ENCODE measurements around the gene HENMT1.
"Not testable (repeated sequence)": the region's sequence is repeated elsewhere in the genome, so short reads cannot be mapped to it uniquely, and the experiment has no call there.

Gene HENMT1

GRCh38 chr1:108661030-108661609 lies at the start of gene HENMT1:
HENMT1 (minus strand) TSS chr1:108661093; CDS start chr1:108659884, 1,209 bp downstream.
- DNase-seq (ENCODE audit: low read depth in 1 of 2, low spot score in 1 of 2) = peak; percentile 47 to 63

GRCh38 chr1:108708691-108709660 lies 48.1 kb upstream of the HENMT1 start:
- peak; percentile 14 to 34 for DNase-seq (ENCODE audit: low read depth in 1 of 2, low spot score in 1 of 2)

- no peak for DNase-seq (ENCODE audit: low read depth in 1 of 2, low spot score in 1 of 2)
Measured at GRCh38 chr1:108706643-108707042, 45.8 kb upstream of the HENMT1 start.

DNA sequence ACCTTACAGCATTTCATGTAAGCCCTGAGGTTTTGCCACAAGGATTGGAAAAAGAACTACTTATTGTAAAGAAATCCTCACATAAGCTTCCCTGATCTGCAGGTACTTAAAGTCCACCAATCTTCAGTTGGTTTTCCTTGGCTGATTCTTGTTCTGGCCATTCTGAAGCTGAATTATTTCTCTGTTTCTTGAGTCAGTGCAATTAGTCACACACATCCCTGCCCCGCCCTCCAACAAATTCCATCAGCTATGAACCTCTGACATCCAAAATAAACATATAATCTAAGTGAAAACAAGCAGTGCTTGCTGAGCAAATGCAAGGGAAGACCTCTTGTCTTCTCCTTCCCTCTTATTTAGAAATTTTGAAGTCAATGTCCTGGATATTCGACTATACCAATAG lies 43.6 kb upstream of the HENMT1 start:
- no peak for DNase-seq (ENCODE audit: low read depth in 1 of 2, low spot score in 1 of 2)

DNA sequence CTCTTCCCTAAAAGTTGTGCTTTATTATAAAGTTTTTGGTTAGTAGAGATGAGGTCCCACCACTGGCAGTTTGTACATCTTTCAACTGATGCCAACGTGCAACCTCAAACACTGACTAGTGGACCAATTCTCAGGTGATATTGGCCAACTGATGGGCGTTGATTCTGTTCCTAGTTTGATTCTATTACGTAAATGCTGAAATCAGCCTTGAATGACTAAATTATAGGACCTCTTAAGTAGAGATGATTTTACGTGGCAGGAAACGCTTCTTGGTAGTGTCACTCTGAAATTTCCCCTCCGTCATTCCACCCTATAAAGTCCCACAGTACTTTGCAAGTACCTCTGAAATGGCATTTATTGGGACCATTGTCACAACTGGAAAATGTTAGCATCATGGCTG lies 43.0 kb upstream of the HENMT1 start:
- DNase-seq (ENCODE audit: low read depth in 1 of 2, low spot score in 1 of 2) = no peak

DNA sequence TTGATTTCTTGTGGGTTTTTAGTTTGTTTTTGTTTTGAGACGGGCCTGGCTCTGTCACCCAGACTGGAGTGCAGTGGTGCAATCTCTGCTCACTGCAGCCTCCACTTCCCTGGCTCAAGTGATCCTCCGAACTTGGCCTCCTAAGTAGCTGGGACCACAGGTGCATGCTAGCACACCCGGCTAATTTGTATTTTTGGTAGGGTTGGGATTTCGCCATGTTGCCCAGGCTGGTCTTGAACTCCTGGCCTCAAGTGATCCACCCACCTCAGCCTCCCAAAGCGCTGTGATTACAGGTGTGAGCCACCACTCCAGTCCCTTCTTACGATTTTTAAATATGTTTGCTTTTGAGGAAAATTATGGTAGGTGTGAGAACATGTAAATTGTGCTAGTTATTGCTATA lies 41.2 kb upstream of the HENMT1 start:
- not testable (repeated sequence) for DNase-seq (ENCODE audit: low read depth in 1 of 2, low spot score in 1 of 2)

DNA sequence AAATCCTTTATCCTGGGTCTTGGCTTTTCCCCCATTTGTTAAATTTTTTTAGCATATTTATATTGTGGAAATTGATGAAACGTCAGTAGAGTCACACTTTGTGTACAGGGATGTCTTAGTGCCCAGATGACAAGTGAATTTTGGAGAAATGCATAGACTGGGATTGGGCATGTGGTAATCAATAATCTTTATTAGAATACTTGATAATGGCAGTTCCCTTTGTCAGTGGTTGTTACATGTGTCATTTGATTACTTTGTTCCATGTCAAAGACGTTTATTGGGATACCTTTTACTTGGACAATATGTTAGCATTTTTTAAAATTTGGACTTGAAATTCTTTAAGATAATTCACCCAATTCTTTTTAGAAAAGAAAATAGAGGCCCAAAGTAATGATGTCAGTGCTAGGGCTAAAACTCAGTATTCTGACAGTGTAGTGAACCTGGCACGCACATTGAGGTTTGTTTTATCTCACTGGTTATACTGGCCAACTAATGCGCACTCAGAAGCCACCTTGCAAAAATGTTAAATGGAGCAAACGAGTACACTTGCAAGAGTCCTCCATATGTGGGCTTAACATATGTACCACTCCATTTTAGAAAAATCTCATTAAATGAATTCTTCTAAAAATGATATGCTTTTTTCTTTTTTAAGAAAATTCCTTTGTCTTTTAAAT lies 40.4 kb upstream of the HENMT1 start:
- no peak for DNase-seq (ENCODE audit: low read depth in 1 of 2, low spot score in 1 of 2)

DNA sequence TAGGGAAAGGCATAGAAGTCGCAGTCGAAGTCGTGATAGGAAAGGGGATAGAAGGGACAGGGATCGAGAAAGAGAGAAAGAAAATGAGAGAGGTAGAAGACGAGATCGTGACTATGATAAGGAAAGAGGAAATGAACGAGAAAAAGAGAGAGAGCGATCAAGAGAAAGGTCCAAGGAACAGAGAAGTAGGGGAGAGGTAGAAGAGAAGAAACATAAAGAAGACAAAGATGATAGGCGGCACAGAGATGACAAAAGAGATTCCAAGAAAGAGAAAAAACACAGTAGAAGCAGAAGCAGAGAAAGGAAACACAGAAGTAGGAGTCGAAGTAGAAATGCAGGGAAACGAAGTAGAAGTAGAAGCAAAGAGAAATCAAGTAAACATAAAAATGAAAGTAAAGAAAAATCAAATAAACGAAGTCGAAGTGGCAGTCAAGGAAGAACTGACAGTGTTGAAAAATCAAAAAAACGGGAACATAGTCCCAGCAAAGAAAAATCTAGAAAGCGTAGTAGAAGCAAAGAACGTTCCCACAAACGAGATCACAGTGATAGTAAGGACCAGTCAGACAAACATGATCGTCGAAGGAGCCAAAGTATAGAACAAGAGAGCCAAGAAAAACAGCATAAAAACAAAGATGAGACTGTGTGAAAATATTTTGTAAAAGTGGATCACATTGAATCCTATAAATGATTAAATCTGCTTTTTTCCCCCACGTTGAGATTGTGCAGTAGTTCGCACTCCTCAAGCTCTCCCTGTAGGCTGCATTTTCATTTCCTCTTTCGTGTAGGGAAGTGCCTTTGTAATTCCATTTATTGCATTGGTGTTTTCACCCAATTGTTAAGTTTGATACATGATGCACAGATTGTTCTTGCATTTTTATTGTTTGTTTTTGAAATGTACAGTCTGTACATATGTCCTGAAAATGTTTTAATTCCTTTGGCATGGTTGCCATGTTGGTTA lies 38.8 kb upstream of the HENMT1 start:
- no peak for DNase-seq (ENCODE audit: low read depth in 1 of 2, low spot score in 1 of 2)

GRCh38 chr1:108695535-108695934 lies 34.6 kb upstream of the HENMT1 start:
- no peak for DNase-seq (ENCODE audit: low read depth in 1 of 2, low spot score in 1 of 2)

DNA sequence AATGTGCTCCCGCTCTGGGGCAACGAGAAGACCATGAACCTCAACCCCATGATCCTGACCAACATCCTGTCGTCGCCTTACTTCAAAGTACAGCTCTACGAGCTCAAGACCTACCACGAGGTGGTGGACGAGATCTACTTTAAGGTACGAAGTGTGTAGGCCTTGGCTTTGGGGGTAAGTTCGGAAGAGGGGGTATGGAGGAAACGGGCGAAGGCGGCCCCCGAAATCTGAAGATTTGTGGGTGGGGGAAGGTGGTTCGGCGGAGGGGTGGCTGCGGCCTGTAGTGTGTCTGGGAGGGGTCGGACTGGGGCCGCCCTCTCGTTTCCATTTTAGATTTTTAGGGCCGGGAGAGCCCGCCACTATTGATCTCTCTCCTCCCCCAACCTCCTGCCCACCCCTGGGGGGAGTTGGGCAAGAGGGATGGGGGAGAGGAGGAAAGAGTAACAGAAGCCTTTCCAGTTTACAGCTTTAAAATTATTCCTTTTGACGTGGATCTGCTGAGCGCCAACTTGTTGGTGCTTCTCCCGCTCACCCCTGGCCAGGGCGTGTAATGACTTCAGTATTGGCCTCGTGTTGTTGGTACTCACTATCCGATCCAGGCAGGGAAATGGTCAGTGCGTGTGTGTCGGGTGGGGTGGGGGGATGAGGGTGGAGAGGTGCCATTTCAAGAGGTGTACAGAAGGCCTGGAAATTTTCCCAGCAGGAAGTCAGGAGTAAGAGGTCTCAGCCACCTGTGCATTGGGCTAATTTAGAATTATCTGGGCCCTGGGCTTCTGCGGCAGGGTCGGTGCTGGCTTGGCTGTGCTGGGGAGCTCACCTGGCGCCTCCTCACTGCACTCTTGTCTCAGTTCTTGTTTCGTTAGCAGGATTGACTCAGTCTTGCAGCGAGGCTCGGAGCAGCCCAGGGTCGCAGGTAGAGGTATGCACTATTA lies 32.1 kb upstream of the HENMT1 start:
- peak; percentile 41 to 59 for DNase-seq (ENCODE audit: low read depth in 1 of 2, low spot score in 1 of 2)

GRCh38 chr1:108691942-108692723 lies 31.2 kb upstream of the HENMT1 start, which contains the start of gene PRPF38B:
PRPF38B (plus strand) TSS chr1:108692310; CDS start chr1:108692592, 282 bp downstream.
- peak; percentile 83 to 87 for DNase-seq (ENCODE audit: low read depth in 1 of 2, low spot score in 1 of 2)

DNA sequence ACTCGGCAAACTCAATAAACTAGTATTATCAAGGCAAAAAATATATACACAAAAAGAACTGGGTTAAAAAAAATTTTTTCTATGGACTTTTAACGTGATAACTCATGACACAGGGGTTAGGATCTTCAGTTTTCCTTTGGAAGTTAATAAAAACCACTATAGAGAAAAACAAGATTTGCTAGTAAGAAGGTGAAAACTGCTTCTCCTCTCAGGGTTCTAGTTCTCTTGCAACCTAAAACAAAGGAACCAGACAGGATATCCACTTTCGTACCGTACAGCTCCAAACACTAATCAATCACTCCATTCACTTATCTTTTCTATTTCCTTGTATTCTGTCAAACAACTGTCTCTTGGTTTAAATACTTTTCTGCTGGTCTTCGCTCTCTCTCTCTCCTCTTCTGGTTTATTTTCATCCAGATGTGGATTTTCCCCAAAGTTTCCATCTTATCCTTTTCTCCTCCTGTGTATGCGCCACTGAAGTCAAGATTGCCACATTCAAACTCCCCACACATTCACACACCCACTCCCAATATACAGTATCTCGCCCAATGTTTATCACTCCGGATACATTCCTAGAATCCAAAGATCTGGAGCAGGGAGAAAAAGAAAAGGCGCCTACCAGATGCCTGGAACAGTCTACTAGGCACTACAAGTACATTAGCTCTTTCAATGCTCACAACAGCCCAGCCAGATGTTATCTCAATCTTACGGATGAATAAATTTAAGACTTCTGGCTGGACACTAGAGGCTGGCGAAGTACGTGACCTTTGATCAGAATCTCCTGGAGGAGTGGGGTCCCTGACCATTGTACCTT lies 30.4 kb upstream of the HENMT1 start:
- no peak for DNase-seq (ENCODE audit: low read depth in 1 of 2, low spot score in 1 of 2)

DNA sequence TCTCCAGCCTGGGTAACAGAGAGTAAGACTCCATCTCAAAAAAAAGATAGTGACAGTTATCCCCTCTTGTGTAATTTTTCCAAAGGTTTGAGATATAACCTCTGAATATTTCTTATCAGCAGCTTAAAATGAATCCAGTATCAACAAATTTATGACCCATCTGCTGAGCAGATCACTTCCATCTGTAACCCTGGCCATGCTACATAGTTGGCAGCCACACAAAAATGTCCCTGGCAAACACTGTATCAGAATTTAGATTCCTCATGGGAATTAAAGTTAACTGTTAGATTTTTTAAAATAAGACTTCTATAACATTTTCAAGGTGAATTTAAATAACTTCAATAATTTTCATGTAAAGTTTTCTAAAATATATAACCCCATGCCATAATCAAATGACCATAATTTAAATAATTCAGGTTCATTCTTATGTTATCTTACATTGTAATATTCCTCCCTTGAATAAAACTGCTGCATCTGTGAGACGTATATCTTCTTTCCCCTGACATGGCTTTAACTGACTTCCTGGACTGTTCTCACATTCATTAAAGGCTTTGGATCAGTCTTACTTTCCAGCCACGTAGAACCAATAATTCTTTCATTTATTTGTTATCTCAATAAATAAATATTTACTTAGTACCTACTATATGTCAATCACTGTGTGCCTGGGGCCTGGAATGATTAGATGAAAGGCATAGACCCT lies 25.9 kb upstream of the HENMT1 start:
- no peak for DNase-seq (ENCODE audit: low read depth in 1 of 2, low spot score in 1 of 2)

DNA sequence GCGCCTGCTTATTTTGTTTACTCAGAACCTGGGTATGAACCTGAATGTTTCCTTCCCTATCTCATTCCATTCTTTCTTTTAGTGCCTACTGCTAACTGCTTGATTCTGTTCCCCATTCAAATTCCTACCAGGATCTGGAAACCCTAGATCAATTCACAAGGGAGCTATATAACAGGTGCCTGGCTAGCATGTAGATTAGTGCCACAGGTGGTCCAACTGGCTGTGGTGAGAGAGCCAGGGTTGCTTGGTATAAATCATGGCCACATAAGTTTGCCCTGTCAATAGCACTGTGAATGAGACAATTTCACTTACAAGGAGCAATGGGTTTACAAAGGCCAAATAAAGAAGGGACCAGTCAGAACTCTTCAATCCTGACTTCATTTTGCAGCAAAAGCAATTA lies 24.6 kb upstream of the HENMT1 start:
- DNase-seq (ENCODE audit: low read depth in 1 of 2, low spot score in 1 of 2) = no peak

GRCh38 chr1:108681701-108682100 lies 20.8 kb upstream of the HENMT1 start:
- DNase-seq (ENCODE audit: low read depth in 1 of 2, low spot score in 1 of 2) = not testable (repeated sequence)

DNA sequence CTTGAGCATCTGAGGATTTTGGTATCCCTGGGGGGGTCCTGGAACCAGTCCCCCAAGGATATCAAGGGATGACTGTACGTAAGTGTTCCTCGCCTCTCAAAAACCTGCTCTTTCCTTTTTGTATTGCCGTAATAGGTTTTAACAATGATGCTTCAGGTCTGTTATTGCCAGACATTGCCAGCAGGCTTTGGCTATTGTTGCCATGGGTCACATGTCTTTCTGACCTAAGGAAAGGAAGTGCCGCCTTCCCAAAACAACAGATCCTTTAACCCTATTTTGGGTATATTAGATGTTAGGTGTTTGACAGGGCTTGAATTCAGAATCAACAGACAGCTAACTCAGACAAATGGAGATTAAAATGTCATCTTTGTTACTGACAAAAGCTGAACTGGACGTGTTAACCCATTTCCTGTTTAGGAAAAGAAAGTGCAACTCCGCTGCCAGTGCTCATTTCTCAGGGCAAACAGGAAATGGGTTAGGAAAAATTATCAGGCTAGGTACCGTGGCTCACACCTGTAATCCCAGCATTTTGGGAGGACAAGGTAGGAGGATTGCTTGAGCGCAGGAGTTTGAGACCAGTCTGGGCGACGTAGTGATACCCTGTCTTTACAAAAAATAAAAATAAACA lies 18.8 kb upstream of the HENMT1 start:
- DNase-seq (ENCODE audit: low read depth in 1 of 2, low spot score in 1 of 2) = no peak

DNA sequence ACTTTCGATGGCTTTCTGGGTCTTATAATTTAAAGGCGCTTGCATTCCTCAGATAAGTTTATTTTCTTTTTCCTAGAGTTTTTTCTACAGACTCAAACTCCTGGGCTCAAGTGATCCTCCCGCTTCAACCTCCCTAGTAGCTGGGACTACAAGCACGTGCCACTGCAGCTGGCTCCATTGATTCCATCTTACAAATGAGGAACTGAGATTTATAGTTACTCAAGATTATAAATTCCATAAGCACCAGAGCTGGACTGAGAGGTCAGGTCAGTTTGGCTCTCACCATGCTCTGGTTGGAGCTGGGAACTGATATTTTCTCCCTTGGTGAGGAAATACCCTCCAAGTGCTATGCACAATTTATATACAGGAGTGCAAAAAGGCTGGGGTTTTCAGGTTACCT lies 17.8 kb upstream of the HENMT1 start:
- DNase-seq (ENCODE audit: low read depth in 1 of 2, low spot score in 1 of 2) = no peak

Data from stimulated activated CD4-positive, alpha-beta T cell treated with anti-CD3 and anti-CD28 coated beads, Interleukin-15, amount 100 ng/mL, for 1 hour (primary cell).